HCT116 (cell line): ENCODE results near the gene ERICH6. TPM values are rescaled to one million over a fixed set of nuclear protein-coding genes. Genes with fewer than 3 reads are reported as not detected.

Experiments
- total RNA-seq: library from RNA; stranded (reverse); gene quantifications from one replicate; pipeline ENCODE4 v1.2.1, GENCODE V29; 2021; ENCODE audit not compliant: unreplicated experiment

The ERICH6 gene
- total RNA-seq, 1 experiment from 2014 or later: not detected

Other genes starting within 250 kb of the ERICH6 start
- 69.1 TPM for gene SERP1, start 157.4 kb downstream of the ERICH6 start, total RNA-seq
- gene EIF2A, start 157.1 kb downstream of the ERICH6 start, total RNA-seq: 126 TPM
- 81.6 TPM for gene SELENOT, start 100.6 kb downstream of the ERICH6 start, total RNA-seq
- gene SIAH2, start 59.2 kb upstream of the ERICH6 start, total RNA-seq: 39.9 TPM
- not detected for gene MINDY4B, start 201.5 kb upstream of the ERICH6 start, total RNA-seq